K562 (cell line): ENCODE measurements around the gene NECAB3. TPM values are rescaled to one million over a fixed set of nuclear protein-coding genes. Genes with fewer than 3 reads are reported as not detected.
A peak's percentile ranks its signal among the peaks of the same experiment; 100 is the strongest.

ENCODE experiments used
- ATAC-seq: fragments of 200-7000 bp; cut with Tn5 transposase; 3 replicates; pipeline ENCODE4 v1.9.1; 2020; ENCODE audit warnings: moderate library complexity
- BruUV-seq: library from RNA; stranded (reverse); fragments of 400-500 nt; replicated peaks from 2 replicates; lab custom pipeline; 2021; lab: Mats Ljungman, UMichigan
- CTCF ChIA-PET: fragments of 300-600 bp; formaldehyde crosslinking; extraction: SDS; loops from one replicate; lab custom pipeline; 2021; ENCODE audit warnings: low intra/inter-chr PET ratio; lab: Yijun Ruan, JAX
- POLR2A ChIA-PET: fragments of 300-600, 350-650 bp; sonication (Branson Sonifier 250); formaldehyde crosslinking; extraction: SDS; loops from one replicate; lab custom pipeline; 2021; ENCODE audit warnings: antibody characterized with exemption, inconsistent platforms; lab: Yijun Ruan, JAX
- DNase-seq, 4 experiments: peaks; one replicate each; pipeline versions ENCODE4 v3.0.0 to v3.0.0-alpha.2; 2011 to 2018; ENCODE audit warnings: low spot score in 3 of 4, mixed read lengths in 3 of 4; ENCODE audit errors: extremely low read depth in 1 of 4
- FAIRE-seq: peaks from 2 replicates; lab custom pipeline; 2011; peaks lifted over from hg19 to GRCh38; lab: Jason Lieb, UNC
- H2AFZ ChIP-seq: 2 replicates; pipeline ENCODE4 v1.6.0; 2011; ENCODE audit warnings: low read depth, low read length, control low read depth, inconsistent platforms
- H3K27ac ChIP-seq: fragments of 200-600 bp; 3 replicates; pipeline ENCODE4 v1.8.0; 2011; ENCODE audit warnings: low read depth, mild to moderate bottlenecking, control low read depth, inconsistent platforms, low read length, moderate library complexity, mixed read lengths; ENCODE audit errors: extremely low read depth
- H3K27me3 ChIP-seq, 2 experiments: fragments of 300-600 bp in 1 of 2; 2 replicates in 1 of 2; 3 replicates in 1 of 2; pipeline versions ENCODE4 v1.6.0 to v1.8.0; 2011; ENCODE audit warnings: inconsistent platforms in 2 of 2, low read length in 2 of 2, mild to moderate bottlenecking in 1 of 2, mixed read lengths in 1 of 2, moderate library complexity in 1 of 2; ENCODE audit not compliant: control insufficient read depth in 2 of 2, insufficient read depth in 2 of 2
- H3K36me3 ChIP-seq: fragments of 300-600 bp; 3 replicates; pipeline ENCODE4 v1.8.0; 2011; ENCODE audit warnings: mild to moderate bottlenecking, low read length, inconsistent platforms; ENCODE audit not compliant: control insufficient read depth, insufficient read depth
- H3K4me1 ChIP-seq, 2 experiments: fragments of 200-600 bp in 1 of 2; replicated peaks in 1 of 2; 2 replicates in 1 of 2; 3 replicates in 1 of 2; pipeline versions ENCODE4 v1.5.1 to v1.8.0; 2011; ENCODE audit warnings: inconsistent platforms in 2 of 2, low read length in 2 of 2, mild to moderate bottlenecking in 1 of 2, mixed read lengths in 1 of 2, moderate library complexity in 1 of 2; ENCODE audit not compliant: control insufficient read depth in 2 of 2, insufficient read depth in 2 of 2
- H3K4me2 ChIP-seq: 2 replicates; pipeline ENCODE4 v1.6.1; 2011; ENCODE audit warnings: low read length, control low read depth, inconsistent platforms, mixed read lengths; ENCODE audit not compliant: insufficient read depth
- H3K4me3 ChIP-seq: fragments of 200-600 bp; sonication (generic), shearing (Covaris generic); 2 replicates; pipeline ENCODE4 v1.5.1; 2016; ENCODE audit warnings: control low read depth, inconsistent platforms
- H3K79me2 ChIP-seq: fragments of 200-600 bp; 3 replicates; pipeline ENCODE4 v1.8.0; 2011; ENCODE audit warnings: low read length, inconsistent platforms; ENCODE audit not compliant: control insufficient read depth, insufficient read depth
- H3K9ac ChIP-seq, 2 experiments: 2 replicates each; pipeline versions ENCODE4 v1.6.0 to v1.6.1; 2011; ENCODE audit warnings: low read depth in 2 of 2, low read length in 2 of 2, control low read depth in 1 of 2, inconsistent platforms in 1 of 2, mild to moderate bottlenecking in 1 of 2, mixed read lengths in 1 of 2; ENCODE audit not compliant: insufficient read depth in 1 of 2
- H3K9me1 ChIP-seq: one replicate; pipeline ENCODE4 v1.6.0; 2011; ENCODE audit warnings: inconsistent platforms, mild to moderate bottlenecking, low read length, moderate library complexity; ENCODE audit not compliant: control insufficient read depth, insufficient read depth
- H3K9me3 ChIP-seq: replicated peaks from 2 replicates; pipeline ENCODE4 v1.5.1; 2011; ENCODE audit warnings: low read depth, low read length, inconsistent platforms; ENCODE audit not compliant: control insufficient read depth, insufficient read depth
- H4K20me1 ChIP-seq: replicated peaks from 2 replicates; pipeline ENCODE4 v1.6.1; 2011; ENCODE audit warnings: low read length, inconsistent platforms, mixed read lengths; ENCODE audit not compliant: control insufficient read depth, insufficient read depth
- CAMTA2 ChIP-seq: fragments of 250-450 bp; sonication (Bioruptor Pico); conservative IDR thresholded peaks from 2 replicates; pipeline ENCODE4 v1.5.1; 2022
- ETV6 ChIP-seq, 3 experiments: fragments of 150-350 bp in 1 of 3; sonication (generic) in 1 of 3; formaldehyde crosslinking in 1 of 3; IDR thresholded peaks; 2 replicates each; pipeline versions ENCODE4 v1.6.1 to v1.8.0; 2014 to 2022; ENCODE audit warnings: borderline replicate concordance in 2 of 3, low read depth in 2 of 3, antibody characterized with exemption in 1 of 3, low read length in 1 of 3, mild to moderate bottlenecking in 1 of 3, missing genetic modification reagents in 1 of 3
- POLR2G ChIP-seq: fragments of 200-400 bp; formaldehyde crosslinking; IDR thresholded peaks from 2 replicates; pipeline ENCODE4 v1.6.1; 2017; ENCODE audit warnings: low read depth, mild to moderate bottlenecking, antibody characterized with exemption, low read length, moderate library complexity
- RBFOX2 ChIP-seq: fragments of 200-400 bp; formaldehyde crosslinking; IDR thresholded peaks from 2 replicates; pipeline ENCODE4 v1.6.1; 2017; ENCODE audit warnings: low read depth, mild to moderate bottlenecking, low read length, moderate library complexity
- ZNF3 ChIP-seq: fragments of 250-450 bp; sonication (Bioruptor Pico); IDR thresholded peaks from 2 replicates; pipeline ENCODE4 v1.5.0; 2021; ENCODE audit warnings: mild to moderate bottlenecking, moderate library complexity
- WGBS: fragments of 100-300 bp; shearing (Covaris generic); methylation state at CpG from one replicate; pipeline ENCODE4 v1.1.6; 2016; ENCODE audit warnings: low coverage, mixed read lengths; ENCODE audit not compliant: insufficient coverage; ENCODE audit errors: missing lambda C conversion rate; 5-methylcytosine and 5-hydroxymethylcytosine counted together
- in situ Hi-C: fragments of 300-500 bp; cut with MboI; formaldehyde crosslinking; loops from 4 replicates; pipeline ENCODE4 v1.15.0; 2018; ENCODE audit warnings: inconsistent platforms, mixed read lengths
- intact Hi-C: fragments of 100-400 bp; cut with micrococcal nuclease; formaldehyde crosslinking; loops from 2 replicates; pipeline ENCODE4 v1.14.2; 2022
- polyA plus RNA-seq, 8 experiments: library from polyadenylated mRNA; depleted of rRNA in 4 of 8; stranded (reverse) in 5 of 8; unstranded in 3 of 8; fragments of >200 nt; fragmentation: Nextera tagmentation in 2 of 8; fragmentation: Illumina TruSeq in 1 of 8; extraction: Ambion mirVana in 2 of 8; extraction: Trizol in 1 of 8; gene quantifications; 2 replicates each; pipeline versions ENCODE4 v1.2.1 to v1.2.3, GENCODE V29; 2011 to 2014; ENCODE audit warnings: inconsistent platforms in 1 of 8, missing spikeins in 1 of 8
- total RNA-seq, 7 experiments: library from RNA; depleted of rRNA in 6 of 7; stranded (reverse); fragments of >200 nt in 6 of 7; fragmentation: Illumina TruSeq in 2 of 7; extraction: Trizol in 2 of 7; gene quantifications; 2 replicates each; pipeline versions ENCODE4 v1.2.1 to v1.2.3, GENCODE V29; 2011 to 2021; ENCODE audit warnings: low replicate concordance in 1 of 7
- TF ChIP-seq, protein P1 (sequence below): fragments of 200-800 bp; sonication (Bioruptor generic); IDR thresholded peaks from 2 replicates; pipeline ENCODE4 v1.6.1; 2017; ENCODE audit warnings: missing genetic modification characterization, missing compliant biosample characterization

NECAB3 gene
- total and polyA plus RNA-seq, 9 of the 15 experiments (the other 6 are each of a cell fraction or from before 2014, with no cell fraction given): 0.94 to 63.3 (median 31.5) TPM

DNA sequence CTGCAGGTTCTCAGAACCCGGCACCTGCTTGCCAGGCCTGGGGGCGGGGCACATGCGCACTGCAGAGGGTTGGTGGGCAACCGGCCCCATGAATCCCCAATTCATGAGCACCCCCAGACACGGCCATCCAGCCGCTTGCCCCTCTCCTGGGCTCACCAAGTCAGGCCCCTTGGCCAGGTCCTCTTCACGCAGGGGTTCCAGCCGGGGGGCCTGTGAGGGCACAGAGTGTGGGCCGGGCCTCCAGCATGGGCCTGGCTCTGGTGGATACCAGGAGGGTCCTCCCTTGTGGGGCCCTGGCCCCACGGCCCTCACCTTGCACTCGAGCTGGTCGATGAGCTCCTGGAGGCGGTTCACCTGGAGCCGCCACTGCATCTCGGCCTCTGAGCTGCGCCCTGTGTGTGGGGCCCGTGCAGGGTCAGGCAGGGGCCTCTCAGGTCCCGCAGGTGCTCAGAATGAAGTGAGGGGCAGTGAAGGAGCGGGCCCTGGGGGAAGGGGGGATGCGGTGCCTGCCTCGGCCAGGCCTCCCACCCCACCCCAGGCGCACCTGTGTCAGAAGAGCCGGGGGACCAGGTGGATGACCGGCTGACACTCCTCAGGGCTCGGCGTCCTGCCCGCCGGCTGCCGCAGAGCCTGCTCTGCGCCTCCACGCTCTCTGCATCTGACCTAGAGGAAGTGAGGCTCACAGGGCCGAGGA, 14.7 kb downstream of the NECAB3 start:
- ChIA-PET CTCF (no interaction called here), POLR2A (no interaction called here)
- no peak overlapping the region for H3K27ac ChIP-seq
- no peaks in the 10 kb centered on the region for H3K9me3 ChIP-seq
- 98% methylated on average over 22 of the region's 32 CpGs for WGBS
- peaks cover 55% of the 10 kb centered on the region; the same call in 2 of the 3 replicates for H3K36me3 ChIP-seq
- BruUV-seq: no TSS peak
- peak; percentile 26; the same call in 1 of the 2 replicates for TF ChIP-seq RBFOX2
- TF ChIP-seq POLR2G: peak; percentile 58
- TF ChIP-seq ZNF3: no peak
- TF ChIP-seq CAMTA2 (CRISPR knock-in tag): no peak
- peak overlapping the region in 1 of 2 experiments; percentile 7; a peak in 1 of 4 replicates for H3K9ac ChIP-seq
- no peak overlapping the region for H3K4me2 ChIP-seq
- peaks cover 15 to 53% of the 10 kb centered on the region in 2 experiments; a peak in 4 of 5 replicates for H3K4me1 ChIP-seq
- H3K4me3 ChIP-seq: no peak overlapping the region
- in situ Hi-C loops (loop anchor here (10.0 kb wide), 1 partner anchor 245 kb away; no protein-coding TSS in a partner anchor), intact Hi-C loops (no loop called here)
- ATAC-seq (no peak), DNase-seq (no peak), FAIRE-seq (no peak)
- no peaks in the 10 kb centered on the region for H3K9me1 ChIP-seq
- peaks cover 18% of the 10 kb centered on the region for H3K79me2 ChIP-seq
- H2AFZ ChIP-seq: no peak overlapping the region
- no peaks in the 10 kb centered on the region for H3K27me3 ChIP-seq
- peaks cover 11% of the 10 kb centered on the region; the same call in 1 of the 2 replicates for H4K20me1 ChIP-seq

DNA sequence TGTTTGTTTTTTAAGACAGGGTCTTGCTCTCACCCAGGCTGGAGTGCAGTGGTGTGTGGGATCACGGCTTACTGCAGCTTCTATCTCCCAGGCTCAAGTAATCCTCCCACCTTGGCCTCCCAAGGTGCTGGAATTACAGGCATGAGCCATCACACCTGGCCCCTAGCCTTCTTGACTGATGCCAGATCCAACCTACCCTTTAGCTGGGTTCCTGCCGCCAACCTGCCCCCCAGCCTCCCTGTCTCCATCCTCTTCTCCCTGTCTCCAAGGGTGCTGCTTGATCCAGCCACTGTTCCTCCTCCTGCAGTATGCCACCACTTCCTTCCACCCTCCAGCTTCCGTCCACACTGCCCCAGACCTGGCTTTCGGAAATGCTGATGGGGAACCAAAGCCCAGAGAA, 15.3 kb downstream of the NECAB3 start:
- CTCF ChIA-PET: no interaction called here
- Histone ChIP-seq H3K4me1 (peaks cover 10 to 51% of the 10 kb centered on the region in 2 experiments; a peak in 4 of 5 replicates), H3K9me1 (no peaks in the 10 kb centered on the region), H3K27me3 (no peaks in the 10 kb centered on the region), H3K27ac (no peak overlapping the region), H3K9ac (0 out of 4 replicates have a peak overlapping the region, but pooled peaks of 1 of the 2 experiments have one; percentile 7), H3K4me3 (no peak overlapping the region), H3K79me2 (peaks cover 18% of the 10 kb centered on the region), H3K4me2 (no peak overlapping the region), H4K20me1 (peaks cover 15% of the 10 kb centered on the region; the same call in 1 of the 2 replicates), H3K9me3 (no peaks in the 10 kb centered on the region), H3K36me3 (peaks cover 55% of the 10 kb centered on the region; the same call in 2 of the 3 replicates), H2AFZ (no peak overlapping the region)
- no TSS peak for BruUV-seq
- FAIRE-seq (no peak), ATAC-seq (no peak), DNase-seq (no peak)
- POLR2A ChIA-PET: no interaction called here
- intact Hi-C loops: no loop called here
- in situ Hi-C loops: loop anchor here (10.0 kb wide), 1 partner anchor 244 kb away; no protein-coding TSS in a partner anchor
- TF ChIP-seq, protein P1, sequence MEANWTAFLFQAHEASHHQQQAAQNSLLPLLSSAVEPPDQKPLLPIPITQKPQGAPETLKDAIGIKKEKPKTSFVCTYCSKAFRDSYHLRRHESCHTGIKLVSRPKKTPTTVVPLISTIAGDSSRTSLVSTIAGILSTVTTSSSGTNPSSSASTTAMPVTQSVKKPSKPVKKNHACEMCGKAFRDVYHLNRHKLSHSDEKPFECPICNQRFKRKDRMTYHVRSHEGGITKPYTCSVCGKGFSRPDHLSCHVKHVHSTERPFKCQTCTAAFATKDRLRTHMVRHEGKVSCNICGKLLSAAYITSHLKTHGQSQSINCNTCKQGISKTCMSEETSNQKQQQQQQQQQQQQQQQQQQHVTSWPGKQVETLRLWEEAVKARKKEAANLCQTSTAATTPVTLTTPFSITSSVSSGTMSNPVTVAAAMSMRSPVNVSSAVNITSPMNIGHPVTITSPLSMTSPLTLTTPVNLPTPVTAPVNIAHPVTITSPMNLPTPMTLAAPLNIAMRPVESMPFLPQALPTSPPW (CRISPR knock-in tag): no peak
- TF ChIP-seq ETV6 (IDR thresholded peaks at IDR 0.05; ENCODE audit: borderline replicate concordance in 1 of 2, low read depth in 2 of 2, low read length in 1 of 2) (no peak), ETV6 (CRISPR knock-in tag; IDR thresholded peaks at IDR 0.05; ENCODE audit: borderline replicate concordance) (no peak), RBFOX2 (0 out of 2 replicates have a peak, but pooled peaks have one; percentile 21)
- WGBS: 94% methylated on average over 3 of the region's 4 CpGs
